Neural progenitor cell (in vitro differentiated cells): Measurements from ENCODE around the gene PLB1. TPM values are rescaled to one million over a fixed set of nuclear protein-coding genes. Genes with fewer than 3 reads are reported as not detected.

Experiments
- DNase-seq: peaks from one replicate; pipeline ENCODE4 v3.0.0-alpha.2; 2016; ENCODE audit warnings: low spot score
- H2AFZ ChIP-seq: fragments of 200-600 bp; sonication (generic); replicated peaks from 2 replicates; pipeline ENCODE4 v1.6.1; 2016; ENCODE audit warnings: antibody characterized with exemption
- H3F3A ChIP-seq: fragments of 200-600 bp; sonication (generic); 2 replicates; pipeline ENCODE4 v1.6.1; 2016; ENCODE audit warnings: antibody characterized with exemption, low read depth
- H3K27ac ChIP-seq: fragments of 200-600 bp; sonication (generic); 2 replicates; pipeline ENCODE4 v1.5.1; 2016; ENCODE audit warnings: mild to moderate bottlenecking
- H3K27me3 ChIP-seq: fragments of 200-600 bp; sonication (generic); 2 replicates; pipeline ENCODE4 v1.6.1; 2016; ENCODE audit warnings: mild to moderate bottlenecking, moderate library complexity
- H3K36me3 ChIP-seq: fragments of 200-600 bp; sonication (generic); 2 replicates; pipeline ENCODE4 v1.5.1; 2016
- H3K4me1 ChIP-seq: fragments of 200-600 bp; sonication (generic); 2 replicates; pipeline ENCODE4 v1.6.1; 2016; ENCODE audit warnings: mixed run types
- H3K4me2 ChIP-seq: fragments of 200-600 bp; sonication (generic); 2 replicates; pipeline ENCODE4 v1.6.1; 2016
- H3K4me3 ChIP-seq: fragments of 200-600 bp; sonication (generic); 2 replicates; pipeline ENCODE4 v1.5.1; 2016
- H3K79me2 ChIP-seq: fragments of 200-600 bp; sonication (generic); 2 replicates; pipeline ENCODE4 v1.6.1; 2016; ENCODE audit warnings: low read depth
- H3K9ac ChIP-seq: fragments of 200-600 bp; sonication (generic); 2 replicates; pipeline ENCODE4 v1.6.1; 2016
- H3K9me3 ChIP-seq: fragments of 200-600 bp; sonication (generic); 2 replicates; pipeline ENCODE4 v1.5.1; 2016; ENCODE audit warnings: low read depth
- H4K20me1 ChIP-seq: fragments of 200-600 bp; sonication (generic); 2 replicates; pipeline ENCODE4 v1.6.1; 2016; ENCODE audit warnings: low read depth
- H3K27ac Mint-ChIP-seq: 3 replicates; pipeline ENCODE4 v1.8.0; 2021; ENCODE audit warnings: mixed read lengths
- H3K27me3 Mint-ChIP-seq: 2 replicates; pipeline ENCODE4 v1.8.0; 2022; ENCODE audit warnings: low read depth, mild to moderate bottlenecking, inconsistent platforms, moderate library complexity, mixed read lengths; ENCODE audit not compliant: insufficient read depth
- H3K36me3 Mint-ChIP-seq: 3 replicates; pipeline ENCODE4 v1.8.0; 2021; ENCODE audit warnings: mixed read lengths
- H3K4me1 Mint-ChIP-seq: 3 replicates; pipeline ENCODE4 v1.8.0; 2021; ENCODE audit warnings: mixed read lengths
- H3K4me3 Mint-ChIP-seq: 3 replicates; pipeline ENCODE4 v1.8.0; 2021; ENCODE audit warnings: mild to moderate bottlenecking, moderate library complexity, mixed read lengths
- H3K9me3 Mint-ChIP-seq: 3 replicates; pipeline ENCODE4 v1.8.0; 2020; ENCODE audit warnings: mixed read lengths
- CTCF ChIP-seq: fragments of 200-600 bp; sonication (generic); IDR thresholded peaks from 2 replicates; pipeline ENCODE4 v1.5.1; 2017; ENCODE audit warnings: antibody characterized with exemption, mild to moderate bottlenecking
- EZH2 ChIP-seq: fragments of 200-600 bp; sonication (generic); IDR thresholded peaks from 2 replicates; pipeline ENCODE4 v1.6.1; 2017; ENCODE audit warnings: antibody characterized with exemption, mild to moderate bottlenecking, moderate library complexity
- EZH2phosphoT487 ChIP-seq: fragments of 200-600 bp; sonication (generic); IDR thresholded peaks from 2 replicates; pipeline ENCODE4 v1.6.1; 2017; ENCODE audit warnings: antibody characterized with exemption
- total RNA-seq: library from RNA; depleted of rRNA; stranded (reverse); fragments of >200 nt; gene quantifications from 2 replicates; pipeline ENCODE4 v1.2.3, GENCODE V29; 2015; ENCODE audit warnings: low replicate concordance

The PLB1 gene
- total RNA-seq, 1 donor from 2014 or later = not detected

- Histone ChIP-seq H3K4me1 (peaks cover 3% of the 10 kb centered on the region), H3K9ac (no peak overlapping the region), H3K79me2 (no peaks in the 10 kb centered on the region), H3K9me3 (no peaks in the 10 kb centered on the region), H3K27me3 (no peaks in the 10 kb centered on the region), H3F3A (no peaks in the 10 kb centered on the region), H4K20me1 (no peaks in the 10 kb centered on the region), H3K4me3 (no peak overlapping the region), H3K36me3 (no peaks in the 10 kb centered on the region), H2AFZ (peak overlapping the region; percentile 47), H3K27ac (no peak overlapping the region), H3K4me2 (no peak overlapping the region)
- peak; percentile 80 for DNase-seq
- Mint-ChIP-seq H3K4me1 (peaks cover 3% of the 10 kb centered on the region), H3K27ac (no peak overlapping the region), H3K27me3 (peaks cover 14% of the 10 kb centered on the region), H3K9me3 (peaks cover 2% of the 10 kb centered on the region), H3K4me3 (no peak overlapping the region), H3K36me3 (no peaks in the 10 kb centered on the region)
- peak; percentile 94 for TF ChIP-seq CTCF
- TF ChIP-seq EZH2 = no peak
Measured at GRCh38 chr2:28452534-28453081, 43.3 kb upstream of the PLB1 start.

GRCh38 chr2:28453396-28453795 is 42.5 kb upstream of the PLB1 start:
- Histone ChIP-seq H3F3A (no peaks in the 10 kb centered on the region), H3K79me2 (no peaks in the 10 kb centered on the region), H3K9ac (no peak overlapping the region), H3K27ac (no peak overlapping the region), H3K4me2 (no peak overlapping the region), H3K4me1 (peaks cover 3% of the 10 kb centered on the region), H2AFZ (no peak overlapping the region), H4K20me1 (no peaks in the 10 kb centered on the region), H3K4me3 (no peak overlapping the region), H3K9me3 (no peaks in the 10 kb centered on the region), H3K36me3 (no peaks in the 10 kb centered on the region), H3K27me3 (no peaks in the 10 kb centered on the region)
- Mint-ChIP-seq H3K36me3 (no peaks in the 10 kb centered on the region), H3K4me1 (peaks cover 3% of the 10 kb centered on the region), H3K27me3 (peaks cover 10% of the 10 kb centered on the region), H3K4me3 (no peak overlapping the region), H3K9me3 (peaks cover 2% of the 10 kb centered on the region), H3K27ac (no peak overlapping the region)
- no peak for TF ChIP-seq EZH2
- TF ChIP-seq CTCF = no peak
- no peak for TF ChIP-seq EZH2phosphoT487
- DNase-seq = no peak

- H3K9ac ChIP-seq = no peak overlapping the region
- H3K79me2 ChIP-seq = no peaks in the 10 kb centered on the region
- no peaks in the 10 kb centered on the region for H3F3A ChIP-seq
- no peak overlapping the region for H3K4me2 ChIP-seq
- no peaks in the 10 kb centered on the region for H3K27me3 ChIP-seq
- H3K27me3 Mint-ChIP-seq = peaks cover 10% of the 10 kb centered on the region
- H3K9me3 Mint-ChIP-seq = peaks cover 2% of the 10 kb centered on the region
- TF ChIP-seq CTCF = no peak
- TF ChIP-seq EZH2phosphoT487 = no peak
- TF ChIP-seq EZH2 = no peak
- H3K27ac Mint-ChIP-seq = no peak overlapping the region
- H3K36me3 Mint-ChIP-seq = no peaks in the 10 kb centered on the region
- H3K27ac ChIP-seq = no peak overlapping the region
- peaks cover 3% of the 10 kb centered on the region for H3K4me1 ChIP-seq
- H3K4me1 Mint-ChIP-seq = peaks cover 3% of the 10 kb centered on the region
- no peak overlapping the region for H2AFZ ChIP-seq
- no peak overlapping the region for H3K4me3 Mint-ChIP-seq
- DNase-seq = no peak
- H3K9me3 ChIP-seq = no peaks in the 10 kb centered on the region
- H3K36me3 ChIP-seq = no peaks in the 10 kb centered on the region
- H3K4me3 ChIP-seq = no peak overlapping the region
- no peaks in the 10 kb centered on the region for H4K20me1 ChIP-seq
Measured at GRCh38 chr2:28454016-28454930, 41.6 kb upstream of the PLB1 start.
